ENCODE data around the gene ADGRV1.

GRCh38 chr5:91155274-91155673, 596.7 kb downstream of the ADGRV1 start:
- TF ChIP-seq EZH2 (IDR thresholded peaks at IDR 0.05), result no peak
- TF ChIP-seq POLR2AphosphoS5 (IDR thresholded peaks at IDR 0.05; ENCODE audit: borderline replicate concordance, low read depth, low read length), result no peak

Measured in SK-N-MC (cell line).